Glomerular endothelial cell (primary cell): Measurements from ENCODE around the gene NBAS. TPM values are rescaled to one million over a fixed set of nuclear protein-coding genes. Genes with fewer than 3 reads are reported as not detected.

ENCODE experiments used
- DNase-seq: peaks from one replicate; pipeline ENCODE4 v3.0.0-alpha.2; 2011; ENCODE audit warnings: low read depth, low spot score; ENCODE audit errors: extremely low read depth
- total RNA-seq: library from RNA; depleted of rRNA; stranded (reverse); fragments of >200 nt; gene quantifications from 2 replicates; pipeline ENCODE4 v1.2.3, GENCODE V29; 2015

The NBAS gene
- total RNA-seq, 1 donor from 2014 or later: 57.7 TPM

GRCh38 chr2:15155959-15156574 is 405.1 kb downstream of the NBAS start:
- DNase-seq: no peak

GRCh38 chr2:15154297-15154696 is 406.8 kb downstream of the NBAS start:
- no peak for DNase-seq

- DNase-seq: no peak
These were observed 408.8 kb downstream of the NBAS start for GRCh38 chr2:15152382-15152781.

- DNase-seq: no peak
These were observed 412.1 kb downstream of the NBAS start for GRCh38 chr2:15149063-15149462.

- no peak for DNase-seq
These were observed 413.5 kb downstream of the NBAS start for GRCh38 chr2:15147591-15147990.

GRCh38 chr2:15146960-15147359 is 414.2 kb downstream of the NBAS start:
- DNase-seq: no peak

- no peak for DNase-seq
These were observed 415.2 kb downstream of the NBAS start for GRCh38 chr2:15145919-15146318.

- no peak for DNase-seq
These were observed 415.9 kb downstream of the NBAS start for GRCh38 chr2:15145046-15145817.

GRCh38 chr2:15142069-15142689 is 419.0 kb downstream of the NBAS start:
- DNase-seq: no peak

- no peak for DNase-seq
These were observed 419.9 kb downstream of the NBAS start for GRCh38 chr2:15141211-15141610.

GRCh38 chr2:15136639-15137038 is 424.5 kb downstream of the NBAS start:
- DNase-seq: no peak

GRCh38 chr2:15134957-15135356 is 426.2 kb downstream of the NBAS start:
- no peak for DNase-seq

- no peak for DNase-seq
These were observed 427.7 kb downstream of the NBAS start for GRCh38 chr2:15133461-15133860.

- DNase-seq: no peak
These were observed 432.3 kb downstream of the NBAS start for GRCh38 chr2:15128846-15129245.

- DNase-seq: no peak
These were observed 433.3 kb downstream of the NBAS start for GRCh38 chr2:15127876-15128275.

GRCh38 chr2:15127301-15127700 is 433.8 kb downstream of the NBAS start:
- no peak for DNase-seq

GRCh38 chr2:15126373-15126772 is 434.8 kb downstream of the NBAS start:
- DNase-seq: no peak

GRCh38 chr2:15122915-15123314 is 438.2 kb downstream of the NBAS start:
- no peak for DNase-seq

- no peak for DNase-seq
These were observed 440.5 kb downstream of the NBAS start for GRCh38 chr2:15120631-15121030.

- DNase-seq: no peak
These were observed 441.4 kb downstream of the NBAS start for GRCh38 chr2:15119722-15120175.

GRCh38 chr2:15117409-15118050 is 443.6 kb downstream of the NBAS start:
- DNase-seq: no peak
